Stimulated activated CD4-positive, alpha-beta T cell treated with anti-CD3 and anti-CD28 coated beads, Interleukin-4, amount 100 ng/mL, for 1 hour (primary cell): ENCODE results near the gene EFS.
"Not testable (repeated sequence)": the region's sequence is repeated elsewhere in the genome, so short reads cannot be mapped to it uniquely, and the experiment has no call there.

Experiments used
- DNase-seq: peaks from one replicate; pipeline ENCODE4 v3.0.0-alpha.2; 2020

EFS gene

GRCh38 chr14:23399136-23399535 lies 34.2 kb upstream of the EFS start:
- DNase-seq = no peak

DNA sequence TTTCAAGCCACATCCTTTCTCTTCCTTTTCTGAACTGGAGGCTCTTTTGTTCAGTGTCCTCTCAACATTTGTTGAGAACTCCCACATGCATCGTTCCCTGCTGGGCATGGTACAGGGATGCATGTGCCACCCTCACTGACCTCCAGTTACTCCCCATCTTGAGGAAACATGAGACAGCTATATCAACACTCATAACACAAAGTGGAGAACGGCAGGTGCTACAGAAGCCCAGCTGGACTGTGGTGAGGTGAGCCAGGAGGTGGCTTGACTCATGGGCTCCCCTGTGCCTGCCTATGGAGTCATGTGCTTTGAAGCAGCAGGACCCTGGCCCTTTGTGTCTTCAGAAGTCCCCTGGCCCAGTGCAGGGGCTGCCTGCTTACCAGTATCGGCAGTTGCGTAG lies 33.4 kb upstream of the EFS start:
- no peak for DNase-seq

DNA sequence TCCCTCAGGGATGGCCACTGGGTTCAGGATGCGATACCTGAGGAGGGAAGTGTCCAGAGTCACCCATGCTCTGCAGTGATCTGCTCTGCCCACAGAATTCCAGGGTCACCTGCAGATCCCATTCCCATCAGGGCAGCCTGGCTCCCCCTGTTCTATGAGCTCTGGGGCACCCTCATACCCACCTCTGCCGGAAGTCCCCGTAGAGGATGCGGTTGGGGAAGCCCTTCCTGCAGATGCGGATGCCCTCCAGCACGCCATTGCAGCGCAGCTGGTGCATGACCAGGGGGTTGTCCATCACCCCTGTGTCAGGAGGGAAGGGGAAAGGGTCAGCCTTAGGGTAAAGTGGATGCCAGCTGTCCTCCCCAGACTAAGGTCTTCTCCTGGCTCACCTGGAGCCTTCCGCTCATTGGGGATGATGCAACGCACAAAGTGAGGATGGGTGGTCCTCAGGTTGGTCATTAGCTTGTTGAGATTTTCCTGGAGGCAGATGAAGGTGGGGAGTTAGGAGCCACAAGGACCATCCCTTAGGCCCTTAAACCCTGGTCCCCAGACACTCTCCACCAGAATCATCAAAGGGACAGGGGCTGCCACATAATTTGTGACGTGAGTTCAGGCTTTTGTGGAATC lies 31.9 kb upstream of the EFS start:
- no peak for DNase-seq

DNA sequence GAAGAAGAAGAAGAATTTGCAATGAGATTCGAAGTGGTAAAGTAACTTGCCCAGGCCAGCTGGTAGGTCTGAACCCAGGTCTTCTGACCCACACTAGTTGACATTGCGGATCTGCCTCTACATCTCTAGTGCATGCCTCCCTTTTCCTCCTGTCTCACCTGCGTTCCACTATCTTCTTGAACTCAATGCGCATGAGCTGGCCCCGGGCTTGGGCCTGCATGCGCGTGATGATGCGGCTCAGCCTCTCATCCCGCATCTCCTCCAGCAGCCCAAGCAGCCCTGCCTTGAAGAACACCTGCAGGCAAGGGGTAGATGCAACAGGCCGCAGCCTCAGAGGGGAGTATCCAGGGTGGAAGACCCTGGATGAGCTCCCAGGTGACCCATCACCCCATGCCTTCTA lies 31.2 kb upstream of the EFS start:
- no peak for DNase-seq

DNA sequence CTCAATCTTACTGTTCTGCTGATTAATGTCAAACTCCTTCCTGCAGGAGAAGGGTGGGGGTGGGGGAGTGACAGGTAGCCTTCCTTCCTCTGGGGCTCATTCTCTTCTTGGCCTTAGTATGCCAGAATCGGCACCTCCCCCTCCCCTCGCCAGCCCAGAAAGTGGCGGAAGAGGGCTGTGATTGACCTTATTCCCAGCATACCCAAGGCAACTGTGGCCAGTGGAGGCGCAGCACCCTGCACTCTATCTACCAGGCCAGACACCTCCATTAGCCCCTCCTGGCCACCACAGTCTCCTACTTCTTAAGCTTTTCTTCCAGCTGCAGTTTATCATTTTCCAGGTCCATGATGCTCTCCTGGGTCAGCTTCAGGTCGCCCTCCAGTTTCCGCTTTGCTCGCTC lies 27.6 kb upstream of the EFS start:
- no peak for DNase-seq

GRCh38 chr14:23389871-23390270 lies 24.9 kb upstream of the EFS start:
- not testable (repeated sequence) for DNase-seq

DNA sequence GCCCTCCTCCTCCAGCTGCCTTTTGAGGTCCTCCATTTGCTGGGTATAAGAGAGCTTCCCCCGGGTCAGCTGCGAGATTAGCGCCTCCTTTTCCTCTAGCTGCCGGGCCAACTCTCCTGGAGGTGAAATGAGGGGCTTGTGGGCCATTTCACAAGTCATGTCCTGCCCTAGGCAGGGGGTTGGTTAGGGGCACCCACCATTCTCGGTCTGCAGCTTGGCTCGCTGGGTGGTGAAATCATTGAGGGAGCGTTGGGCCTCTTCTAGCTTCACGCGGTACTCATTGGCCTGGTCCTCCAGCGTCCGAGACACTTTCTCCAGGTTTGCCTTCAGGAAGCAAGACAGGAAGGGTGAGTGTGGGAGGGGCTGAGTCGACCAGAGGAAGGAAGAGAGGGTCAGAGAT lies 24.4 kb upstream of the EFS start:
- DNase-seq = no peak

GRCh38 chr14:23388996-23389395 lies 24.0 kb upstream of the EFS start:
- no peak for DNase-seq

- DNase-seq = no peak
Measured at GRCh38 chr14:23387916-23388882, 23.2 kb upstream of the EFS start.

GRCh38 chr14:23386999-23387398 lies 22.0 kb upstream of the EFS start:
- DNase-seq = no peak

DNA sequence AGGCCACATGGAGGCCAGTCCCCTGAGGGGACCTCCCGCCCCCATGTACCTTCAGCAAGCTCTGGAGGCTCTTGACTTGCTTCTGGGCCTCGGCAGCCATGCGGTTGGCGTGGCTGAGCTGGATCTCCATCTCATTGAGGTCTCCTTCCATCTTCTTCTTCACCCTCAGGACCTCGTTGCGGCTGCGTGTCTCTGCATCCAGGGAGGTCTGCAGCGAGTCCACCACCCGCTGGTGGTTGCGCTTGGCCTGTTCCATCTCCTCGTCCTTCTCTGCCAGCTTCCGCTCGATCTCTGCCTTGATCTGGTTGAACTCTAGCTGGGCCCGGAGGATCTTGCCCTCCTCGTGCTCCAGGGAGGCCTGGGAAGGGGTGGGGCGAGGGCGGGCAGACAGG lies 21.3 kb upstream of the EFS start:
- not testable (repeated sequence) for DNase-seq

GRCh38 chr14:23385642-23386265 lies 20.8 kb upstream of the EFS start:
- DNase-seq = no peak

DNA sequence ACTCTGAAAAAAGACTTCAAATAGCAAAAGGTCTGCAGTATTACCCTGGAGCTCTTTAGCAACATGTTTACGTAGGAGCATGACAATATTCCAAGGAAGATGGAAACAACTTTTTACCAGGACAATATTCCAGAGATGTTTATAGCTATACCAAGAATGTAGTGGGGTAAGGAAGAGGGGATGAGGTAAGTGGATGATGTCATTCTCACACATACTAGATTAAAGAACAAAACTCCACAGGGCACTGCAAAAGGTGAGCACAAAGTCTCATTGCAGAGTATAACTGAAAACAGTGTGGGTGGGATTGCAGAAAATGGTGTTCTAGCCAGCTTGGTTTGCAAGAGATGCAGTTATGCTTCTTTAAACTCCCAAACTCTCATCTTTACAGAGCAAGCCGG lies 20.3 kb upstream of the EFS start:
- no peak for DNase-seq

DNA sequence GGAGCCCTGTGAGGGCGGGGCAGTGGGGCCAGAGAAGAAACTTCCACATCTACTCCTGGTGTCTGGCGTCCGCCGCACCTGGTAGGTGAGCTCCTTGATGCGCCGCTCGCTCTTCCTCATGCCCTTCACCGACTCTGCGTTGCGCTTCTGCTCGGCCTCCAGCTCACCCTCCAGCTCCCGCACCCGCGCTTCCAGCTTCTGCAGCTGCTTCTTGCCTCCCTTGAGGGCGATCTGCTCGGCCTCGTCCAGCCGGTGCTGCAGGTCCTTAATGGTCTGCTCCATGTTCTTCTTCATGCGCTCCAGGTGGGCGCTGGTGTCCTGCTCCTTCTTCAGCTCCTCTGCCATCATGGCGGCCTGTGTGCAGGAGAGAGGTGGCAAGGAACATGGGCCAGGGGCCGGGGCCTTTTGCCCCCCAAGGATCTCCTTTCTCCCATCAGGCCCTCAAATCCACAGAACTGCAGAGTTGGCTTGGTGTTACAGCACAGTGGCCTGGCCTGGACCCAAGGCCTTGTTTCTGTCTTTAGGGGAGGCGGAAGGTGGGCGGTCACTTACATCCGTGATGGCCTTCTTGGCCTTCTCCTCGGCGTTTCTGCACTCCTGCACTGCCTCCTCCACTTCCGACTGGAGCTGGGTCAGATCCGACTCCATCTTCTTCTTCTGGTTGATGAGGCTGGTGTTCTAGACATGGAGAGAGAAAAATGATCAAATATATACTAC lies 19.6 kb upstream of the EFS start:
- no peak for DNase-seq

DNA sequence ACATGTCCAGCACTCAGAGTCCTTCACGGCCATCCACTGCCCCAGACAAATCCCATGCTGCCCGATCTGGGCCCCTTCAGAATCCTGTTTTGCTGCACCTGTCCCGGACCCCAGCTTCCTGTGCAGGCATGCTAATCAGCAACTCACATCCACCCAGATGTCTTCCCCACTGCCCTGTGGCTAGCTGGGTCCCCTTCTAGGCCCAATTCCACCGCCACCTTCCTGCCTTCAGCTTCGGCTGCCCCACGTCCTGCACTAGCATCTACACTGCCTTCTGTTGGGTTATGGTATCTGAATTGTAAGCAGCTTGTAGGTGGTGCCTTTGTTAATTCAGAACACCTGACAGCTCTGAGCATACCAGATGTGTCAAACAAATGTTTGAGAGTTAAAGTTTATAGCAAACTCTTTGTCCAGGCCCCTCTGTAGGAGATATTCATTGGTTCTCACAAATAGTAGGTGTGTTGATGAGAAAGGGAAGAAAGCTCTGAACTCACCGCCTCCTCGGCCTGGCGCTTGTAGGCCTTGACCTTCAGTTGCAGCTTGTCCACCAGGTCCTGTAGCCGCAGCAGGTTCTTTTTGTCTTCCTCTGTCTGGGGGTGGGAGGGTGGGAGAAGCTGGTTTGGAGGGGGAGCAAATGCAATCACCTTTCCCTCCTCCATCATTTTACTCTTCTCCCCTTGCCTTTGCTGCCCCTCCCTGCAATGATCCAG lies 17.9 kb upstream of the EFS start:
- no peak for DNase-seq

DNA sequence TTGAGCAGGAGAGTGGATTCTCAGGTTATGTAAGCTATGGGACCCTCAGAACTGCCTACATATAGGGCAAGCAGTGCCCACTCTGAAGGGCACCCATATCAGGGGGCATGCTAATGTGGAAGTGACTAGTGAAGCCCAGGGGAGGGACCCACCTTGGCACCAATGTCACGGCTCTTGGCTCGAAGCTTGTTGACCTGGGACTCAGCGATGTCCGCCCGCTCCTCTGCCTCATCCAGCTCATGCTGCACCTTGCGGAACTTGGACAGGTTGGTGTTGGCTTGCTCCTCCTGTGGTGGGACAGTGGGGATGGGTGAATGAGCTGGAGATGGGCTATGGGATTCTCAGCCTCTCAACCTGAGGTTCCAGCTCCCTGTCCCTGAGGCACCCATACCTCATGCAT lies 17.3 kb upstream of the EFS start:
- DNase-seq = no peak

DNA sequence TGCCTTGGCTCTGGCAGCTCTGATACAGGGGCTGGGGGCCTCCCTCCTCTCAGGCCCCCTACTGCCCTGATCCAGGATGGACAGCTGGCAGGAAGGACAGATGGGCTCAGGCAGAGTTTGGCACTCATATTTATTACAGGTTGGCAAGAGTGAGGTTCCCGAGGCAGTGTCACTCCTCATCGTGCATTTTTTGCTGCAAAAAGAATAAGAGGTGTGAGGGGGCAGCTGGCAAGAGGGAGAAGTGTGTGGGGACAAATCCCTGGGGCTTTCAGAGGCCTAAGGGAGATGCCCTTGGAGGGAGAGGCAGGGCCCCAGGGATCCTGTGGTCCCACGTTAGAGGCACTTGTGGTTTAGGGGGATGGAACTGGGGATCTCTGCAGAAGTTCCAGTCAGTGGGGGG lies 16.9 kb upstream of the EFS start:
- no peak for DNase-seq

- no peak for DNase-seq
Measured at GRCh38 chr14:23380976-23381375, 16.0 kb upstream of the EFS start.

- DNase-seq = no peak
Measured at GRCh38 chr14:23380197-23380914, 15.4 kb upstream of the EFS start.

DNA sequence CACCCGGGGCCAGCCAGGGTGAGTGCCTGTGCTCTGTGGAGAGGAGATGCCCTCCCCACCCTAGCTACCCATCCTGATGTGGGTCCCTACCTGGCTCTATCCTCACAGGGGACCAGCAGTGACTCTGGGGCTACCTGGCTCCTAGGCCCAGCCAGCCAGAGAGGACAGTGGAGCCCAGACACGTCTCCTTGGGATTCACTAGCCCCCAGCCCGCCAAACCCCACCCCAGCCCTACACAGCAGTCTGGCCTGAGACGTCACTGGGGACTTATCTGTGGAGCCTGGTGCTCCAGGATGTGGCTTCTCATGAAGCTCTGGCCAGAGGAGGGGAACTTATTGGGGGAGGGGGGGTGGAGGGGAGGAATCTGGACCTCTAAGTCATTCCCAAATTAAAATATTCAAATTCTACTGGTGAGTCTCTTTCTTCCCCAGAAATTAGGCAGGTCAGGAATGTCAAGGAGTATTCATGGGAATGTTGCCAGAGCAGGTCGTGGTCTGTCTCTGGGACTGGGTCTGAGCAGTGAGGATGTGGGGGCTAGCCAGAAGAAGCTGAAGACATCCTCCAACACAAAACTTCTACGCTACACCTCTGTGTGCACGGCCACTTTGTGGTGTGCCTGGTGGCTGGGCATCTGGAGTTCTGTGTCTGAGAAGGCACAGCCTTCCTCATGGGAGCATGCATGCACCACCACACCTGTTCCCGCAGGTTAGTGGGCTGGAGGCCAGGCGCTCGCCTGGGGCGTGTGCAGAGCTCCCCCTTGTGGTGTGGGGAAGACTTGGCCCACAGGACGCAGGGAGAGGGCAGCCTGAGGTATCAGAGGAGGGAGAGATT lies 14.6 kb upstream of the EFS start:
- DNase-seq = peak; percentile 67

- no peak for DNase-seq
Measured at GRCh38 chr14:23378612-23379220, 13.7 kb upstream of the EFS start.
